A549 (cell line): ENCODE measurements around the gene HCN2. TPM values are rescaled to one million over a fixed set of nuclear protein-coding genes. Genes with fewer than 3 reads are reported as not detected.

Source experiments
- ATAC-seq, 2 experiments: fragments of 200-7000 bp in 1 of 2; fragments of >200 bp in 1 of 2; cut with Nextera tagmentation in 1 of 2; cut with Tn5 transposase in 1 of 2; 3 replicates each; pipeline versions ENCODE4 v1.8.0 to v1.9.1; 2018 to 2020; ENCODE audit warnings: mild to moderate bottlenecking in 1 of 2, moderate library complexity in 1 of 2
- CTCF ChIA-PET: fragments of 300-600 bp; sonication (Branson Sonifier 250); formaldehyde crosslinking; extraction: SDS; loops from one replicate; lab custom pipeline; 2021; ENCODE audit warnings: antibody characterized with exemption, inconsistent platforms; lab: Yijun Ruan, JAX
- POLR2A ChIA-PET: fragments of 350-600 bp; formaldehyde crosslinking; extraction: SDS; loops from one replicate; lab custom pipeline; 2021; ENCODE audit warnings: antibody characterized with exemption, inconsistent platforms; lab: Yijun Ruan, JAX
- DNase-seq, 2 experiments: peaks; one replicate each; pipeline versions ENCODE4 v3.0.0 to v3.0.0-alpha.2; 2011 to 2016; ENCODE audit warnings: low read depth in 1 of 2, low spot score in 1 of 2
- FAIRE-seq: peaks from 2 replicates; lab custom pipeline; 2011; peaks lifted over from hg19 to GRCh38; lab: Jason Lieb, UNC
- H3K27ac ChIP-seq, 2 experiments: fragments of >200 bp; sonication (Bioruptor Twin); formaldehyde crosslinking; 3 replicates each; pipeline ENCODE4 v1.5.1; 2016 to 2017
- H3K4me1 ChIP-seq: fragments of >200 bp; sonication (Bioruptor Twin); formaldehyde crosslinking; 3 replicates; pipeline ENCODE4 v1.6.1; 2016
- H3K4me2 ChIP-seq: fragments of >200 bp; sonication (Bioruptor Twin); formaldehyde crosslinking; 3 replicates; pipeline ENCODE4 v1.6.1; 2016
- H3K4me3 ChIP-seq: fragments of >200 bp; sonication (Bioruptor Twin); formaldehyde crosslinking; 3 replicates; pipeline ENCODE4 v1.5.1; 2016
- H3K9me3 ChIP-seq: fragments of >200 bp; sonication (Bioruptor Twin); formaldehyde crosslinking; 3 replicates; pipeline ENCODE4 v1.6.1; 2016
- ATOH8 ChIP-seq: fragments of 250-450 bp; sonication (Bioruptor Pico); IDR thresholded peaks from 2 replicates; pipeline ENCODE4 v1.5.0; 2020; ENCODE audit warnings: low read depth, mild to moderate bottlenecking, moderate library complexity
- BHLHE40 ChIP-seq: IDR thresholded peaks from 2 replicates; pipeline ENCODE4 v1.6.1; 2012; ENCODE audit warnings: low read depth, low read length, inconsistent platforms
- CBX8 ChIP-seq: fragments of 200-600 bp; sonication (generic); IDR thresholded peaks from 2 replicates; pipeline ENCODE4 v1.6.1; 2016
- CEBPB ChIP-seq, 2 experiments: fragments of >200 bp in 1 of 2; sonication (Bioruptor Twin) in 1 of 2; formaldehyde crosslinking in 1 of 2; IDR thresholded peaks; 2 replicates each; pipeline ENCODE4 v1.6.1; 2012 to 2016
- EHMT2 ChIP-seq: fragments of 200-600 bp; sonication (generic); IDR thresholded peaks from 2 replicates; pipeline ENCODE4 v1.6.1; 2016; ENCODE audit warnings: antibody characterized with exemption, low read depth, mild to moderate bottlenecking, moderate library complexity
- EP300 ChIP-seq, 2 experiments: fragments of >200 bp; sonication (Bioruptor Twin); formaldehyde crosslinking; IDR thresholded peaks; 2 replicates in 1 of 2; 3 replicates in 1 of 2; pipeline ENCODE4 v1.6.1; 2016 to 2017
- FOSB ChIP-seq: fragments of 250-450 bp; sonication (Bioruptor Pico); IDR thresholded peaks from 2 replicates; pipeline ENCODE4 v1.5.0; 2020; ENCODE audit warnings: mild to moderate bottlenecking, moderate library complexity
- GATA3 ChIP-seq: IDR thresholded peaks from 2 replicates; pipeline ENCODE4 v1.6.1; 2012; ENCODE audit warnings: borderline replicate concordance
- HDAC2 ChIP-seq: fragments of 200-600 bp; sonication (generic); IDR thresholded peaks from 2 replicates; pipeline ENCODE4 v1.6.1; 2016
- HES2 ChIP-seq: fragments of >200 bp; sonication (Bioruptor Twin); formaldehyde crosslinking; IDR thresholded peaks from 2 replicates; pipeline ENCODE4 v1.6.1; 2016
- HOXB13 ChIP-seq: fragments of 250-450 bp; sonication (Bioruptor Pico); IDR thresholded peaks from 2 replicates; pipeline ENCODE4 v1.5.0; 2020; ENCODE audit warnings: low read depth, mild to moderate bottlenecking, moderate library complexity
- JUN ChIP-seq, 2 experiments: fragments of >200 bp; sonication (Bioruptor Twin); formaldehyde crosslinking; IDR thresholded peaks; 2 replicates in 1 of 2; 3 replicates in 1 of 2; pipeline ENCODE4 v1.6.1; 2016 to 2017
- KDM5A ChIP-seq: fragments of 200-600 bp; sonication (generic); IDR thresholded peaks from 2 replicates; pipeline ENCODE4 v1.6.1; 2016; ENCODE audit warnings: antibody characterized with exemption, mild to moderate bottlenecking
- MAZ ChIP-seq: fragments of 150-350 bp; IDR thresholded peaks from 2 replicates; pipeline ENCODE4 v1.6.1; 2014; ENCODE audit warnings: antibody characterized with exemption, low read depth, low read length, borderline replicate concordance
- NFE2L2 ChIP-seq: fragments of 150-350 bp; conservative IDR thresholded peaks from 2 replicates; pipeline ENCODE4 v1.6.1; 2014; ENCODE audit warnings: low read length
- NPAS2 ChIP-seq: fragments of 250-450 bp; sonication (Bioruptor Pico); IDR thresholded peaks from 2 replicates; pipeline ENCODE4 v1.8.0; 2022; ENCODE audit warnings: mild to moderate bottlenecking, moderate library complexity, borderline replicate concordance
- PBX3 ChIP-seq: IDR thresholded peaks from 2 replicates; pipeline ENCODE4 v1.6.1; 2012
- PHF8 ChIP-seq: fragments of 200-600 bp; sonication (generic); IDR thresholded peaks from 2 replicates; pipeline ENCODE4 v1.6.1; 2016; ENCODE audit warnings: low read depth, mild to moderate bottlenecking, antibody characterized with exemption, moderate library complexity, borderline replicate concordance
- POLR2A ChIP-seq: IDR thresholded peaks from 2 replicates; pipeline ENCODE4 v1.6.1; 2012; ENCODE audit warnings: mild to moderate bottlenecking, low read length
- RARB ChIP-seq: fragments of 250-450 bp; sonication (Bioruptor Pico); IDR thresholded peaks from 2 replicates; pipeline ENCODE4 v1.8.0; 2021; ENCODE audit warnings: mild to moderate bottlenecking, moderate library complexity
- SREBF2 ChIP-seq: fragments of 450-650 bp; IDR thresholded peaks from 2 replicates; pipeline ENCODE4 v1.6.1; 2014; ENCODE audit warnings: mild to moderate bottlenecking, moderate library complexity
- TFCP2L1 ChIP-seq: fragments of 250-450 bp; sonication (Bioruptor Pico); IDR thresholded peaks from 2 replicates; pipeline ENCODE4 v1.5.0; 2021; ENCODE audit warnings: mild to moderate bottlenecking
- WGBS: methylation state at CpG from one replicate; pipeline ENCODE4 v1.1.6; 2017; ENCODE audit errors: missing lambda C conversion rate; 5-methylcytosine and 5-hydroxymethylcytosine counted together
- polyA plus RNA-seq, 4 experiments: library from polyadenylated mRNA; depleted of rRNA in 3 of 4; stranded (reverse); fragments of >200 nt; fragmentation: RNase III in 1 of 4; extraction: RNeasy Plus Mini Kit Qiagen cat#74134 plus additional on column Dnase treatment in 1 of 4; gene quantifications; 2 replicates in 3 of 4; 3 replicates in 1 of 4; pipeline ENCODE4 v1.2.3, GENCODE V29; 2011 to 2017
- TF ChIP-seq, protein P1 (sequence below): fragments of >200 bp; sonication (Bioruptor Twin); formaldehyde crosslinking; IDR thresholded peaks from 3 replicates; pipeline ENCODE4 v1.5.1; 2016
- TF ChIP-seq, protein P2 (sequence below): fragments of >200 bp; sonication (Bioruptor Twin); formaldehyde crosslinking; IDR thresholded peaks from 3 replicates; pipeline ENCODE4 v1.6.1; 2016
- TF ChIP-seq, protein P3 (sequence below): fragments of 200-600 bp; sonication (generic); IDR thresholded peaks from 2 replicates; pipeline ENCODE4 v1.6.1; 2016; ENCODE audit warnings: antibody characterized with exemption, mild to moderate bottlenecking, moderate library complexity

Gene HCN2
- polyA plus RNA-seq, 2 of the 4 experiments (the other 2 are of a cell fraction), result 2.7 to 23.2 TPM

DNA sequence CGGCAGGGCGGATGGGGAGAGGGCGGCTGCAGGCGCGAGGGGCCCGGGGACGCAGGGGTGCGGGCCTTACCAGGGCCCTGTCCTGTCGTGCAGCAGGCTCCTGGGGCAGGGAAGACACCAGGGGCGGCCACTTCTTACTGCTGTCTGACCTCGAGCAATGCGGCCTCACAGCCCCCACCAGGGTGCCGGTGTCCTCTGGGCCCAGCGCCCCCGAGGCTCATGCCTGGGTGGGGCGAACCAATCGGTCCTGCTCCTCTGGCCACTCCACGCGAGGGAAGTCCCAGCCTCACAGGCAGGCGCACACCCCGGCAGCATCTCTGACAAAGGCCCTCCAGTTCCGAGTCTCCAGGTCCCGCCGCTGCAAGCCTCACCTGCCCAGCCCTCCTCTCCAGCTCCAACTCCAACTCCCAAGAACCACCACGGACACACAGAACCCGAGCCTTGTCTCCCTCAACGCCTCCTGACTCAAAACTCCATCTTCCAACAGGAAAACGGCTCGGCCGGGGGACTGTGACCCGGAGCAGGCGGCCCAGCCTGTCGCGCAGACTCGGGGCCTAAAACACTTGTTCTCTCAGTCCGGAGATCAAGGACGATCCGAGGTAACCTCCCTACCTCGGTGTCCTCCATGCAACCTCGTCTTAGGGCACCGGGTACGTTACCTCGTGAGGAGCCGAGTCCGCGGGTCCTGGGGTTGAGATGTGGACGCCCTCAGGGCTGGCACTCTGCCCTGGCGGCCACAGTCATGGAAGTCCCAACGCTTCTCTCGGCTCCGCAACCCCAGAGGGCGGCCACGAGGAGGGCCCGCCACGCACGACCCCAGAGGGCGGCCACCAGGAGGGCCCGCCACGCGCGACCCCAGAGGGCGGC lies 56.5 kb downstream of the HCN2 start:
- no peak for ATAC-seq
- no peaks in the 10 kb centered on the region for H3K9me3 ChIP-seq
- H3K27ac ChIP-seq, result no peak overlapping the region
- no peak overlapping the region for H3K4me3 ChIP-seq
- ChIA-PET POLR2A (interaction anchor here (0.6 kb wide), 1 partner anchor 10 kb away, joined by 3 read pairs; no protein-coding TSS in a partner anchor), CTCF (interaction anchor here (1.0 to 2.0 kb wide), 3 partner anchors 11 to 88 kb away, joined by 3 to 6 read pairs (median 4); no protein-coding TSS in a partner anchor)
- FAIRE-seq, result no peak
- DNase-seq, result no peak
- no peaks in the 10 kb centered on the region for H3K4me1 ChIP-seq
- TF ChIP-seq HDAC2, result no peak
- no peak for TF ChIP-seq TFCP2L1 (CRISPR knock-in tag)
- no peak for TF ChIP-seq PHF8
- TF ChIP-seq GATA3, result no peak
- no peak for TF ChIP-seq SREBF2
- no peak for TF ChIP-seq KDM5A
- TF ChIP-seq BHLHE40, result no peak
- TF ChIP-seq PBX3, result no peak
- TF ChIP-seq FOSB (CRISPR knock-in tag), result no peak
- TF ChIP-seq EHMT2, result no peak
- no peak for TF ChIP-seq POLR2A
- no peak for TF ChIP-seq ATOH8 (CRISPR knock-in tag)
- TF ChIP-seq EP300 (IDR thresholded peaks at IDR 0.05), result no peak
- TF ChIP-seq, protein P1, sequence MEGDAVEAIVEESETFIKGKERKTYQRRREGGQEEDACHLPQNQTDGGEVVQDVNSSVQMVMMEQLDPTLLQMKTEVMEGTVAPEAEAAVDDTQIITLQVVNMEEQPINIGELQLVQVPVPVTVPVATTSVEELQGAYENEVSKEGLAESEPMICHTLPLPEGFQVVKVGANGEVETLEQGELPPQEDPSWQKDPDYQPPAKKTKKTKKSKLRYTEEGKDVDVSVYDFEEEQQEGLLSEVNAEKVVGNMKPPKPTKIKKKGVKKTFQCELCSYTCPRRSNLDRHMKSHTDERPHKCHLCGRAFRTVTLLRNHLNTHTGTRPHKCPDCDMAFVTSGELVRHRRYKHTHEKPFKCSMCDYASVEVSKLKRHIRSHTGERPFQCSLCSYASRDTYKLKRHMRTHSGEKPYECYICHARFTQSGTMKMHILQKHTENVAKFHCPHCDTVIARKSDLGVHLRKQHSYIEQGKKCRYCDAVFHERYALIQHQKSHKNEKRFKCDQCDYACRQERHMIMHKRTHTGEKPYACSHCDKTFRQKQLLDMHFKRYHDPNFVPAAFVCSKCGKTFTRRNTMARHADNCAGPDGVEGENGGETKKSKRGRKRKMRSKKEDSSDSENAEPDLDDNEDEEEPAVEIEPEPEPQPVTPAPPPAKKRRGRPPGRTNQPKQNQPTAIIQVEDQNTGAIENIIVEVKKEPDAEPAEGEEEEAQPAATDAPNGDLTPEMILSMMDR, result no peak
- no peak for TF ChIP-seq CBX8
- no peak for TF ChIP-seq NPAS2 (CRISPR knock-in tag)
- no peak overlapping the region for H3K4me2 ChIP-seq
- WGBS, result 93% methylated on average over 26 of the region's 62 CpGs

DNA sequence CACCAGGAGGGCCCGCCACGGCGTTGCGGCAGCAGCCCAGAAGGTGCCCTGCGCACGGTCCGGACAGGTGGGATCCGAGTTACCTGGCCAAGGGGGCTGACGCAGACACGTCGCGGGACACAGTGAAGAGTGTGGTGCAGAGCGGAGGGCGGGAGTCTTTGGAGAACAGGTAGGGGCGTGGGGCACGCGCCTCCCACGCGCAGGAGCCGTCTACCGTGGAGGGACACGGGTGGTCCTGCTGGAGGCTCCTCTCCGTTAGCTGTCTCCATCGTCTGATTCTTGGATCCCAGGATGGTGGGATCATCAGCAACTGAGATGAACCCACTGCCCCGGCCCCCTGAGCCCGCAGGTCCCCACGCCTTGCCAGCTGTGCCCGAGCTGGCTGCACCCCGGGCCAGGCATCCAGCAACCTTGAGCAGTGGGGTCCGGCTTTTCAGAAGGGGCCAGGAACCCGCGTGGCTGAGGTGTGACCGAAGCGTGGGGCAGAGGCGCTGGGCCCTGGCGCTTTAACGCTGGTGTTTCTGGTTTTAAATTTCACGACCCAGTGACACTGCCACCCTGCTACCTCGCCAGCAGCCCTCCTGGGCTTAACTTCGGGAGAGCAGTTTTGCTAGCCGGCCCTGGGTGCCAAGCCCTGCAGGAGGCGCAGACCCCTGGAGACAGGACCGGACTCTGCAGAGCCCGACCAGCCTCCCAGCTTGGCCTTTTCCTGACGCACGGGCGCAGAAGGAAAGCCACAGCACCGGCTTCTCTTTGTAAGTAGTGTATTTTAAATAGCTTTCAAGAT lies 57.3 kb downstream of the HCN2 start:
- Histone ChIP-seq H3K4me3 (no peak overlapping the region), H3K9me3 (no peaks in the 10 kb centered on the region), H3K27ac (no peak overlapping the region), H3K4me2 (no peak overlapping the region), H3K4me1 (no peaks in the 10 kb centered on the region)
- DNase-seq (no peak), ATAC-seq (no peak), FAIRE-seq (no peak)
- ChIA-PET CTCF (interaction anchor here (1.0 to 1.4 kb wide), 2 partner anchors 11 to 87 kb away, joined by 3 to 4 read pairs; no protein-coding TSS in a partner anchor), POLR2A (no interaction called here)
- TF ChIP-seq TFCP2L1 (CRISPR knock-in tag) (no peak), GATA3 (no peak), NFE2L2 (no peak), RARB (CRISPR knock-in tag) (no peak), HES2 (no peak), FOSB (CRISPR knock-in tag) (no peak), MAZ (no peak), CEBPB (IDR thresholded peaks at IDR 0.05) (no peak), NPAS2 (CRISPR knock-in tag) (no peak), JUN (IDR thresholded peaks at IDR 0.05) (no peak), SREBF2 (no peak), HOXB13 (CRISPR knock-in tag) (no peak)
- TF ChIP-seq, protein P2, sequence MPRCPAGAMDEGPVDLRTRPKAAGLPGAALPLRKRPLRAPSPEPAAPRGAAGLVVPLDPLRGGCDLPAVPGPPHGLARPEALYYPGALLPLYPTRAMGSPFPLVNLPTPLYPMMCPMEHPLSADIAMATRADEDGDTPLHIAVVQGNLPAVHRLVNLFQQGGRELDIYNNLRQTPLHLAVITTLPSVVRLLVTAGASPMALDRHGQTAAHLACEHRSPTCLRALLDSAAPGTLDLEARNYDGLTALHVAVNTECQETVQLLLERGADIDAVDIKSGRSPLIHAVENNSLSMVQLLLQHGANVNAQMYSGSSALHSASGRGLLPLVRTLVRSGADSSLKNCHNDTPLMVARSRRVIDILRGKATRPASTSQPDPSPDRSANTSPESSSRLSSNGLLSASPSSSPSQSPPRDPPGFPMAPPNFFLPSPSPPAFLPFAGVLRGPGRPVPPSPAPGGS, result no peak
- TF ChIP-seq, protein P3, sequence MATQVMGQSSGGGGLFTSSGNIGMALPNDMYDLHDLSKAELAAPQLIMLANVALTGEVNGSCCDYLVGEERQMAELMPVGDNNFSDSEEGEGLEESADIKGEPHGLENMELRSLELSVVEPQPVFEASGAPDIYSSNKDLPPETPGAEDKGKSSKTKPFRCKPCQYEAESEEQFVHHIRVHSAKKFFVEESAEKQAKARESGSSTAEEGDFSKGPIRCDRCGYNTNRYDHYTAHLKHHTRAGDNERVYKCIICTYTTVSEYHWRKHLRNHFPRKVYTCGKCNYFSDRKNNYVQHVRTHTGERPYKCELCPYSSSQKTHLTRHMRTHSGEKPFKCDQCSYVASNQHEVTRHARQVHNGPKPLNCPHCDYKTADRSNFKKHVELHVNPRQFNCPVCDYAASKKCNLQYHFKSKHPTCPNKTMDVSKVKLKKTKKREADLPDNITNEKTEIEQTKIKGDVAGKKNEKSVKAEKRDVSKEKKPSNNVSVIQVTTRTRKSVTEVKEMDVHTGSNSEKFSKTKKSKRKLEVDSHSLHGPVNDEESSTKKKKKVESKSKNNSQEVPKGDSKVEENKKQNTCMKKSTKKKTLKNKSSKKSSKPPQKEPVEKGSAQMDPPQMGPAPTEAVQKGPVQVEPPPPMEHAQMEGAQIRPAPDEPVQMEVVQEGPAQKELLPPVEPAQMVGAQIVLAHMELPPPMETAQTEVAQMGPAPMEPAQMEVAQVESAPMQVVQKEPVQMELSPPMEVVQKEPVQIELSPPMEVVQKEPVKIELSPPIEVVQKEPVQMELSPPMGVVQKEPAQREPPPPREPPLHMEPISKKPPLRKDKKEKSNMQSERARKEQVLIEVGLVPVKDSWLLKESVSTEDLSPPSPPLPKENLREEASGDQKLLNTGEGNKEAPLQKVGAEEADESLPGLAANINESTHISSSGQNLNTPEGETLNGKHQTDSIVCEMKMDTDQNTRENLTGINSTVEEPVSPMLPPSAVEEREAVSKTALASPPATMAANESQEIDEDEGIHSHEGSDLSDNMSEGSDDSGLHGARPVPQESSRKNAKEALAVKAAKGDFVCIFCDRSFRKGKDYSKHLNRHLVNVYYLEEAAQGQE, result no peak
- WGBS, result 96% methylated on average over 43 of the region's 48 CpGs
